Activated CD4-positive, alpha-beta T cell treated with anti-CD3 and anti-CD28 coated beads, Interleukin-2, Interleukin-4, amounts not matched to agents 100 ng/mL and 50 ng/mL, durations not matched to agents 16 hours and 8 hours (primary cell): ENCODE data around the gene C16orf90.
"Not testable (repeated sequence)": the region's sequence is repeated elsewhere in the genome, so short reads cannot be mapped to it uniquely, and the experiment has no call there.

Source experiments
- DNase-seq: peaks from one replicate; pipeline ENCODE4 v3.0.0-alpha.2; 2020; ENCODE audit warnings: low spot score

The C16orf90 gene

DNA sequence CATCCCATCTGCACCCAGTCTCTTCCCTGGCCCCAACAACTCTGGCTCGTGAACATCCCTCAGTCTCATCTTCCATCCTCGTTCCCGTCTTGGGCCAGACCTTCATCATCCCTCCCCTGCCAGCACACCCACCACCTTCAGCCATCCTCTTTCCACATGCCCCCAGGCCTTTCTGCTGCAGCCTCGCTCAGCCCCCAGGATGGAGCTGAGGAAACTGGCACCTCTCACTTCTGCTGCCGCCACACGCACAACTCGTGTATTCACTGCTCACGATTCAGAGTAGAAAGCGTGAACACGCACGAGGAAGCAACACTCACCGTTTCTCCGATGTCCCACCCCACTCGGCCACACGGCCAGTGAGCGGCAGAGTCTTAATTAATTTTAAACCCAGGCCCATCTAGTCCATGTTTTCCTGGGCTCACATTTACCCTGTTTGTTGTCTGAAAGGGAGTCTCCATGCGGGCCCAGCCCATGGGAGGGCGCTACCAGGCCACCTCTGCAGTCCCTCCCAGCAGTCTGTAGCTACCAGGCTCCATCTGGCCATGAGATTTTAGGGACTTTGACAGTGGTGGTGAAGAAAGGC, 12.5 kb downstream of the C16orf90 start:
- no peak for DNase-seq

DNA sequence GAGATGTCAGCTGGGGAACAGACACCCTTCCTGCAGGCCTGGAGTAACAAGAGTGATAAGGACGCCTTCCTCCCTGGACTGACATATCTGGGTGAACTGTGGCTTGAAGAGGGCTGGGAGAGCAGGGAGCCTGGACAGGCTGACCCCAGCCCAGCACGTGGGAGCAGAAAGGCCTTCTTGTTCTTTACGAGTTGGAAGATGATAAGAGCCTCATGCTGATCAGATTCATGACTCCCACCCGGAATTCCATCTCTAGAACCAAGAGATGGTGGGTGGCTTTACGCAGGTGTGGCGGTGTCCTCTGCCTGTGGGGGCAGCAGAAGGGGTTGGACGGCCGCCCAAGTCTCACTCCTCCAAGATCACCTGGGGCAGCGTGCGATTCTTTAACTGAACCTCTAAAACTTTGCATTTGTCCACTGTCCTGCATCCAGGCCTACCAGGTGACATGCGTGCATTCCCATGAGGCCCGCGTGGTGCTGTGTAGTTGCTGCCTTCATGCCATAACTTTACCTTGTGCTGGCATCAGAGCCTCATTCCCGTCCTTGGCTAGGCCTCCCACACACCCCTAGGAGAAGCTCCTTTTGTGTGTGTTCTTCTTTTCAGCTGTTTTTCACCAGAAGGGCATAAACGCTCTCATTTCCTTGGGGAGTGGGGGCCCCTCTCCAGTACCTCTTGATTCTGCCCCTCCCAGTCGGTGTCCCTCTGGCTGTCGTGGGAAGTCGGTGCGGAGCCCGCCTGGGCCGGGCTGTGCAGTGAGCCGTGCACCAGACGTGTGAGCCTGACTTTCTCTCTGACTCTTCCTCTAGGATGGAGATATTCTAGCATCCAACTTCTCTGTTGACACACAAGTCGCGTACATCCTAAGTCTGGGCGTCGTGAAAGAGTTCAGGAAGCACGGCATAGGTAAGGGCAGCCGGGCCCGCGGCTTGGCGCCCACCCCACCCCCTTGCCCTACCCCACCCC, 13.3 kb downstream of the C16orf90 start:
- no peak for DNase-seq

DNA sequence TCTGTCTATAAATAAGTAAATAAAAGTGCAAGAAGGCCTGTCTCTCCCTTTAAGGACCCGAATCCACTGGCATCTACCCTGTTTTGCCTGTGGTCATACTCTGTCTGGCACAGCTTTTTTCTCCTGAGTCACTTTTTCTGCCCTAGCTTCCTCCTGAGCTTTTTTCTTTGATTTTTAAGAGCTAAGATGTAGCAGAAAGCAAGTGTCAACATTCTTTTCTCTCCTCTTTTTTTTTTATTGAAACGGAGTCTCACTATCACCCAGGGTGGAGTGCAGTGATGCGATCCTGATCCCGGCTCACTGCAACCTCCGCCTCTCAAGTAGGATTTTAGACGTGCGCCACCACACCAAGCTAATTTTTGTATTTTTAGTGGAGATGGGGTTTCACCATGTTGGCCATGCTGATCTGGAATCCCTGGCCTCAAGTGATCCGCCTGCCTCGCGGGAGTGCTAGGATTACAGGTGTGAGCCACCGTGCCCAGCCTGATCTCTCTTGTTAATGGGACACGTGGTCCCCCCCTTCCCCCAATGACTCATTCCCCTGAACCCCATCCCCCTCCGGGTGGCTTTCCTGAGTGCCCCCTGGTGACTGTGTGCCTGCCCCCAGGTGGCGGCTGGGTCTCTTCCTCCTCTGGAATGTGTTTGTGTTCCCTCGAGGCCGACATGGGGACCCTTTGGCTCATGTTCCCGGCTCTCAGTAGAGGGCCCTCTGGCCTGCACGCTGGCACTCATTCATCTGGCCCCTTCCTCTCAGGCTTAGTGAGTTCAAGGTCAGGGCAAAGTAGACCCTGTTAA, 14.2 kb downstream of the C16orf90 start:
- DNase-seq, result no peak

DNA sequence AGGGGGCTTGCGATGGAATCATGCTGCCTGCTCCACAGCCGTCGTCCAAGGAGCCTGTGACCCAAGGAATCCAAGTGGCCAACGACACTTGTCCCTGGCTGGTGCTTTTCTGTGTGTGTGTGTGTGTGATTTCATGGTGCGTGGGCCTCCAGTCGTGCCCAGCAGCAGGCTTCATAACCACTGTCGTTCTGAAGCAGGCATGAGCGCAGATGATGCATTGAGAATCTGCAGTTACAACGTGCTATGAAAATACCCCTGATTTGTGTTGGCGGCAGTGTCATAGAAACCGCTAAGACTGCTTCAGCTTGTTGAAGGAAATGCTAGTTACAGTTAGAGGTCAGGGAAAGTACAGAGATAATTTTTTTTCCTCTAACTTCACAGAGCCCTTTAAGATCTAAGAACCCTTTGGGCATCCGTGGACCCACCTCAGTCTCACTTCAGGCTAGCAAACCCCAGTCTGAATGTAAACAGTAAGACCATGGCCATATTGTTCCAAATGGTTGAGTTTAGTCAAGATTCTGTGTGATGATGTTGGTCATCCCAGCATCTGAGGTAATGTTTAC, 15.6 kb downstream of the C16orf90 start:
- DNase-seq, result no peak

DNA sequence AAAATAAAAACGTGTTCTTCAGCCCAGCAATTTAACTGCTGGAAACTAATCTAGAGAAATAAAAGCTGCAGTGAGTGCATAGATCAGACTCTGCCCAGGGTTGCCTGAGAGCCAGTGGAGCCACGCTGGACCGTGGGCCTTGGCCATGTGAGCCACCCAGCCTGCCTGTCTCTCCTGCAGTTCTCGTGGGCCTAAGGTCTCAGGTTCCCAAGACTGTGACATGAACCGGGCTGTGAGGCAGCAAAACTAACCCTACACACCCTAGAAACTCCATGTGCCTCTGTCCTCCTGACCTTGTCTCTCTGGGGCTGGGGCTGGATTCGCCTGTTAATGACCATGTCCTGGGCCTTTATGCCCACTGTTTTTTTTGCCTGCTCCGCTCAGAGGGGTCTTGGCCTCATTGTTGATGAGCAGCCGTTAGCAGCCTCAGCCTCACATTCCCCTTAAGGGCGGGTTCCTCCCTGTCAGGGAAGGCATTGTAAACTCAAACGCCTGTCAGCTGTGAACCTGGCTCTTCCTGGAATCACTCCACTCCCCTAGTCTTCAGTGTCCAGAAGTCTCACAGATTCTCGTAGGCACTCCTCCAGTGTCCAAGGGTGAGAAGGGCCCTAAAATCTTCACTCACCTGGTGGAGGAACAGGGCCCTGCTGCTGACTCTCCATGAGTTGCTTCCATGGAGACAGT, 16.9 kb downstream of the C16orf90 start:
- no peak for DNase-seq

DNA sequence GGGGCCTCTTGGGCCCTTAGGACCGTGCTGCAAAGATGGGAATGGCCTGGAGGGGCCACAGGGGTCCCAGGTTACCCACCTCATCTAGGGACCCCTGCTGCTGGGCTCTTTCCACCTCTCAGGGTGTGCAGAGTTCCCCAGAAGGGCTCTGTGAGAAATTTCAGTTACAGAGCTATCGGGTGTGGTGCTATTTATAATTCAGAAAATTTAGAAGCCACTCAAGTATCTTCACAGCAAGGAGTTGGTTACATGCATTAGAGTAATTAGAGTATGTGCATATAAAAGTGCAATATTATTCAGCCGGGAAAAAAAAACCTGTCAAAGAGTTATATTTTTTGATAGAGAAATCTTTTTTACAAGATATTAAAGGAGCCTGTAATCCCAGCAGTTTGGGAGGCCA, 18.9 kb downstream of the C16orf90 start:
- DNase-seq, result no peak

DNA sequence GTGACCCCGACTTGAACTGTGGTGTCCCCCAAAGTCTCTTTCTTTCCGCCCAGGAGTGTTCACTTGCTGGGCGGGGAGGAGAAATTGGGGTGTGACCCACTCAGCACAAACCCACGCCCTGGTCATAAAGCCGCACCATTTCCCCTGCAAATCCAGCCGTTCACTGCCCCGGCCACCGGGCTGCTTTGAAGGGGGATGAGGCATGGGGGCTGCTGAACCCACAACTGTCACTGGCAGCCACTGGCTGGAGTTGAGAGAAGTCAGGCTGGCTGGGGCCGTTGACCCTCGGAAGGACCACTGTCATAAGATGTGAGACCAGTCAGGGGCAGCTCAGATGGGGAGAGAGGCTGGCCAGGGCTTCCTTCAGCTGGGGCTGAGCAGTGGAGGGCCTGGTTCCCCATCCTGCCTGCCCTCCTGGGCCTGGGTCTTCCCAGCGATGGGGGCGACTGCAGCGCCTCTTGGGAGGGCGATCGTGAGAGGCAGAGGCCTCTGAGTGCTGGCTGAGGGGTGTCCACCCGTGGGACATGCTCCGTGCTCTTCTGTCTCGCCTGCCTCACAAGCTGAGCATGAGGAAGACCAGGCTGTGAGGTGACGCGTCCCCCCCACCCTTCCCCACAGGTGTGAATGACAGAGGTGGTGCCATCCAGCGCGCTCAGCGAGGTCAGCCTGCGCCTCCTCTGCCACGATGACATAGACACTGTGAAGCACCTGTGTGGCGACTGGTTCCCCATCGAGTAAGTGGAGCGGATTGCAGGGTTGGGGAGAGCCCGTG, 19.5 kb downstream of the C16orf90 start:
- DNase-seq, result no peak

DNA sequence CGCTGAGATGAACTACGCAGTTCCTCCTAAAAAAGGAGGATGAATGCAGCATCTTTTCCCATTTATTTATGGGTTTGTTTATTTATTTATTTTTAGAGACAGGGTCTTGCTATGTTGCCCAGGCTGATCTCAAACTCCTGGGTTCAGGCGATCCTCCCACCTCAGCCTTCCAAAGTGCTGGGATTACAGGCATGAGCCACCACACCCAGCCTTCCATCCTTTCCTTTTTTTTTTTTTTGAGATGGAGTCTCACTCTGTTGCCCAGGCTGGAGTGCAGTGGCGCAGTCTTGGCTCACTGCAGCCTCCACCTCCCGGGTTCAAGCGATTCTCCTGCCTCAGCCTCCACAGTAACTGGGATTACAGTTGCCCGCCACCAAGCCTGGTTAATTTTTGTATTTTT, 20.4 kb downstream of the C16orf90 start:
- DNase-seq, result not testable (repeated sequence)

DNA sequence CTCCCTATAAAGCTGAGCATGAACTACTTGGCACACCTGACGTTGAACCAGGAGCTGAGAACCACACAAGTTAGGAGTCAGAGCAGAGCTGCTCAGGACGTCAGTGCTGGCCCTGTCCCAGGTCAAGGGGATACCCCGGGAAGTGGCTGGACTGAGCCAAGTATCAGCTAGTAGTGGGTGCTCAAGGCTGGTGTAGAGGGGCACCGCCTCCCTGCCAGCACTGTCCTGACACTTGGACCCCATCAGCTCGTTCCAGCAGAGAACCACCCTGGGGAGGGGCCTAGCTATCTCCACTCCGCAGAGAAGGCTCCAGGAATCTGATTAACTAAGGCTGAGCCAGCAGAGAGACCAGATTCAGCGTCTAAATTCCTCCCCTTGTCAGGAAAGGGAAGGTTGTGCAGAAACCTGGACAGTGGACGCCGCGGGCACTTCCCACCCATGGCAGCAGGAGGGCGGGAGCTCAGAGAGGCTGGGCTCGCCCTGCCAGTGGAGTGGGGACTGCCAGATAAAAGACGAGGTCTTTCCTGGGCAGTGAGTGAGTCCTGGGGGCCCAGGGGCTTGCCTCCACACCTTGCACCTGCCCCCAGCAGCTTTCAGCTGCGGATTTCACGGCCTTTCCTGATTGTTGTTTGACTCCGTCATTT, 21.0 kb downstream of the C16orf90 start:
- DNase-seq, result no peak

DNA sequence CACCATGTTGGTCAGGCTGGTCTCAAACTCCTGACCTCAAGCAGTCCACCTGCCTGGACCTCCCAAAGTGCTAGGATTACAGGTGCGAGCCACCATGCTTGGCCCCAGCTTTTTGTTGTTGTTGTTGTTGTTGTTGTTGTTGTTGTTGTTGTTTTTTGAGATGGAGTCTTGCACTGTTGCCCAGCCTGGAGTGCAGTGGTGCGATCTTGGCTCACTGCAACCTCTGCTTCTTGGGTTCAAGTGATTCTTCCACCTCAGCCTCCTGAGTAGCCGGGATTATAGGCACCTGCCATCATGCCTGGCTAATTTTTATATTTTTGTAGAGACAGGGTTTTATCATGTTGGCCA, 21.7 kb downstream of the C16orf90 start:
- not testable (repeated sequence) for DNase-seq

DNA sequence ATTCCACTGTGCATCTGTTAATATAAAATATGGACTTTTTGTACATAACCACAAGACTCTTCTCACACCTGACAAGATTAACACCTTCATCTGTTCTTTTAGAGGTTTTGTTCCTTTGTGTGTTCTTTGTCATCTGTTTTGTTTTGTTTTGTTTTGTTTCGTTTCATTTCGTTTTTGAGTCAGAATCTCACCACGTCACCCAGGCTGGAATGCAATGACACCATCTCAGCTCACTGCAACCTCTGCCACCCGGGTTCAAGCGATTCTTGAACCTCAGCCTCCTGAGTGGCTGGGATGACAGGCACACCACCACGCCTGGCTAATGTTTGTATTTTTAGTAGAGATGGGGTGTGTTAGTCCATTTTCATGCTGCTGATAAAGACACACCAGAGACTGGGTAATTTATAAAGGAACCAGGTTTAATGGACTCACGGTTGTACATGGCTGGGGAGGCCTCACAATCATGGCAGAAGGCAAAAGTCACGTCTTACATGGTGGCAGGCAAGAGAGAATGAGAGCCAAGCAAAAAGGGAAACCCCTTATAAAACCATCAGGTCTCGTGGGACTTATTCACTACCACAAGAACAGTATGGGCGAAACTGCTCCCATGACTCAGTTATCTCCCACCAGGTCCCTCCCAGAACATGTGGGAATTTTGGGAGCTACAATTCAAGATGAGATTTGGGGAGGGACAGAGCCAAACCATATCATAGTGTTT, 22.3 kb downstream of the C16orf90 start:
- peak; percentile 35 for DNase-seq

DNA sequence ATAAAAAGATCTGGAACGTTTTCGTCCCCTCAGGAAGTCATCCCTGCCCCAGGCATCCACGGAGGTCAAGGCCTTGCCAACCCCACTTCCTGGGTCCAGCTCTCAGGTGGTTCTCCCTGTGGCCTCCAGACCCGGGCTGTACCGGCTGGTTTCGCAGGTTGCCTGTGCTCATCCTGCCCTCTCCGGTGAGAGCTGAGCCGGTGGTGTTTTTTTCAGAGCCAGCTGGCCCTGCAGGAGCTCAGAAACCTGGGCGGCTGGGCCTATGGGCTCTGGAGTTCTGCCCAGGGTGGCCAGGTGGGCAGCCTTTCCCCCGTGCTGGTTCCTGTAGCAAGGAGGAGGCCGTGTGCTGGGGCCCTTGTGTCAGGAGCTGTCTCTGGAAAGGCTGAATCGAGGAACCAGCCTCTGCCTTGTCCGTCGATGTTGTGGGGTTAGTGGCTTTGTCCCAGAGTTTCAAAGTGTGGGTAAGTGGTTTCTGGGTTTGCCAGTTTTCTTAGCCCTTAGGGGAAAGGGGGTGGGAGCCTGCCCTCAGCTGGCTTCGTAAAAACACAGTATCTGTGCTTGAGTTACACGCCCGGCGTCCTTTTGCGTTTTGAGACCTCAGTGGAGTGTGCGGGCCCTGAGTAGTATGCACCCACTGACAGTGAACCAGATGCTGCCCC, 23.6 kb downstream of the C16orf90 start:
- no peak for DNase-seq

DNA sequence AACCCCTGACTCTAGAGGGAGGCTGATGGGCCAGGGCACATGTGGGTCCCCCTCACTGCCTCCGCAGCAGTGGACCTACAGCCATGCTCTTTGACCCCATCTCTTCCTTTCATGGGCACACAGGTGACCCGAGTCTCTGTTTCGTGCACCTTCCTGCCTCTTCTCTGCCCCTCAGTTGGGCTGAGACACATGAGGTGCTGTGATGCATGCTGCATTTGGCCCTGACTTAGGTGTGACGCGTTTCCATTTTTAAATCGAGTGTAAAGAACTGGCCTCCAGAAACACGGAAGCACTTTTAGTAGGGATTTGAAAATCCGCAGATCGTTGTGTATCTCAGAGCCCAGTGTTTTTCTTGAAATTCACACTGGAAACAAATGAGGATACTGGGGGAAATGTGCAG, 24.6 kb downstream of the C16orf90 start:
- DNase-seq, result no peak

DNA sequence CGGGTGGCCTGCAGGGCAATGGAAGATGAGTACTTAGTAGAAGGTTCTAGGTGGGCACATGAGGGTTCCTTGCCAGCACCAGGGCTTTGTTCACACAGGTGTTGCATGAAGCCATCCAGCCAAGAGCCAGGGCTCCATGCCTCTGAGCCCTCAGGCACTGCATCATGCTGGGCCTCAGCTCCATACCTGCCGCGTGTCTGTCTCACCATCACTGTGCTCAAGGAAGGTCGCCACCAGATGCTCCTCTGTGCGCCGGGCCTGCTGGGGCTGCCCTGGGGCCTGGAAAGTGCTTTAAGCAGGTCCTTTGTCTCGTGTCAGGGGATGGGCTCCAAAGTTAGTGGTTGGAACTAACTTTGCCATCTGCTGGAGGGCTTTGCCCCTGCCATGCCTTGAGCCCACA, 25.6 kb downstream of the C16orf90 start:
- DNase-seq, result no peak

DNA sequence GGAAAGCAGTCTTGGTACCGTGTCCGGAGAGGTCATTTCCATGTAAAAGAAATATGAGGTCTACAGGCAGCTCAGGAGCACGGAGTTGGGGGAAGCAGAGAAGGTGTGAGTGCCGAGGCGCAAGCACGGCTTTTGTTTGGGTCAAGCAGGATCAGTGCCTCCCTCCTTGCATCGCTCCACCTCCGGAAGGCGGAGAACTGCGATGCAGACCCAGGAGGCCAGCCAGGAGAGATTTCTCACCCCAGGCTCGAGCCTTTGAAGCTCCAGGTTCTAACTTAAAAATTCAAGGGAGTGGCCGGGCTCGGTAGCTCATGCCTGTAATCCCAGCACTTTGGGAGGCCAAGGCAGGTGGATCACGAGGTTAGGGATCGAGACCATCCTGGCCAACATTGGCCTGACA, 26.8 kb downstream of the C16orf90 start:
- no peak for DNase-seq

DNA sequence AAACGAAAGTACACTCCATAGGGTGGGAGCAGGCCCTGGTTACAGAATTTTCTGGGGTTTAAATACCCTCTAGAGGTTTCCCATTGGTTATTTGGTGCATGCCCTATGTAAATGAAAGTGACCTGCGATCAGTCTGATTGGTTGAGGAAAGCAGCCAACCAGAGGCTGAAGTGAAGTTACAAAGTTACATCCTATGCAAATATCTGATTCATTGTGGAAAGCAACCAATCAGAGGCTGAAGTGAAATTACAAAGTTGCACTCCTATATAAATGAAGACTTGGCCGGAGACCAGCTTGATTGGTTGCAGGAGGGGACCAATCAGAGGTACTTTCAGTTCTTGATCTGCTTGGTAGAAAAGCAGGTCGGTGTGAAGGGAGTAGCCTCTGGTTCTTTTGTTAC, 27.4 kb downstream of the C16orf90 start:
- no peak for DNase-seq

DNA sequence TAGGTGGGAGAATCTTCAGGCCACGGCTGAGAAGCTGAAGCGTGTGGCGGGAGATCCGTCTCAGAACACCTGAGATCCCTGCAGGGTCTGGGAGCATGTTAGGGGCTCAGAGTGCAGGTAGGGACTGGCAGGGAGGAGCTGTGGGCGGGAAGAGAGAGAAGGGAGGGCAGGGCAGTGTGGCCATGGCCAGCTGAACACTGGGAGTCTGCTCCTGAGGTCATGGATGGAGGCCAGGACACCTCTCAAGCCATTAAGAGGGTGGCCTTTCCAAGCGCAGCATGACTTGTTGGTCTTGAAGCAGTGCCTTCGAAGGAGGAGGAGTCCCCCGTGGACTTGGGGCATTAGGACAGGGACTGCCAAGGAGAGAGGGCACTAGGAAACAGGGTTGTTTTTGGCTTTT, 28.1 kb downstream of the C16orf90 start:
- no peak for DNase-seq

DNA sequence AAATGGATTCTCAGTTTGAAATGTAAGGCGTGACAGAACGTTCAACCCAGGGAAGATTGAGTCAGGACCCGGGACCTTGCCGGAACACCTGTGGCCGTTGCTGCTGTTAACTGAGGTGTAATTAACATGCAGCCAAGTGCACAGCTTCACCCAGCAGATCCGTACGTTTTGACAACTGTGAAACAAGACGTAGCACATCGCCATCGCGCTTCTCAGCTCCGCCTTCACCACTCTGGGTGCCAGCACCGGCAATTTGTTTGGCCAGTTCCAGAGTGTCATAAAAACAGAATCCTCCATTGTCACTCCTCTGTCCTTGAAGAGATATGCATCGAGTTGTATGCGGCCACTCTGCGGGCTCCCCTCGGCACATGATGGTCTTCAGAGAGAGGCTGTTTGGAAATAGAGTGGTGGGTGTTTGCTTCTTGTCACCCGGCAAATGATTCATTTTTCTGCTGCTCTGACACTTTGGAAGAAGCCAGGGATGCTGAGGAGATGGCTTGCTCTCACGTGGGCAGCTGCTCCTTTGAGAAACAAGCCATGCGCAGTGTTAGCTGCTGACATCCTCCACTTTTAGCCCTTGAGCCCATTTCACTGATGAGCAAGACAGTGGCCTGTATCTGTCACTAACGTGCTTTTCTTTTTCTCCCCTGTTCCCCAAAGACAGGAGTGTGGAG, 29.2 kb downstream of the C16orf90 start:
- DNase-seq, result no peak

DNA sequence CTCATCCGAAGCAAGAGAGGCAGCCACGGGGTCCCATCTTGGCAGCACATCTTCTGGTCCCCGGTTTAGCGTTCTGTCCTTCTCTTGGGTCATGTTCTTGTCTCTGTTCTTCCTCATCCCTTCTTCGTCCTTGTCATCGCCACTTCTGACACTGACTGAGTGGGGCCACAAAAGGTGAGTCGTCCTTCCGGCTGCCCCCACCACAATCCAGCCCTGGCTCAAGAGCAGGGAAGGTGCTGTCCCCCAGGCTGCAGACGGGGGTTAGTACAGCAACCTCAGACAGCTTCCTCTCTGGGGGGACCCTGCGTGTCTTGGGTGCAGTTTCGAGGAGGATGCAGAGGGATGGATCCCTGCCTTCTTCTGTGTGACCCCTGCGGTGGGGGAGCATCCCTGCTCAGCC, 30.0 kb downstream of the C16orf90 start:
- DNase-seq, result no peak
